ENCODE measurements around the gene CFAP65.

DNA sequence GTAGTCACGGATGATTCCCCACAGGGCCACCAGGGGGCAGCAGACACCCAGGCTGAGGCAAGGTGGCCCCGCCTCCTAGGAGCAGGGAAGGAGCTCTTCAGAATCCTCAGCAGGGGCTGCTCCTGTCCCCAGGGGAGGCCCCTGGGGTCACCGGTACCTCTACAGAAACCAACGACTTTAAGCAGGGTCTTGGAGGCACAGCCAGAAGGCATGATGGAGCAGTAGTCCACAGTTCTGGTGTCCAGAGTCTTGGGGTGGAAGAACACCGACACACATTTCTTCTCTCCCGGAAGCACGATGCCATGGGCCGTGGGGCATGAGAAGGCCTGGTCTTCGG, 11.5 kb downstream of the CFAP65 start:
- TF ChIP-seq, protein P1, sequence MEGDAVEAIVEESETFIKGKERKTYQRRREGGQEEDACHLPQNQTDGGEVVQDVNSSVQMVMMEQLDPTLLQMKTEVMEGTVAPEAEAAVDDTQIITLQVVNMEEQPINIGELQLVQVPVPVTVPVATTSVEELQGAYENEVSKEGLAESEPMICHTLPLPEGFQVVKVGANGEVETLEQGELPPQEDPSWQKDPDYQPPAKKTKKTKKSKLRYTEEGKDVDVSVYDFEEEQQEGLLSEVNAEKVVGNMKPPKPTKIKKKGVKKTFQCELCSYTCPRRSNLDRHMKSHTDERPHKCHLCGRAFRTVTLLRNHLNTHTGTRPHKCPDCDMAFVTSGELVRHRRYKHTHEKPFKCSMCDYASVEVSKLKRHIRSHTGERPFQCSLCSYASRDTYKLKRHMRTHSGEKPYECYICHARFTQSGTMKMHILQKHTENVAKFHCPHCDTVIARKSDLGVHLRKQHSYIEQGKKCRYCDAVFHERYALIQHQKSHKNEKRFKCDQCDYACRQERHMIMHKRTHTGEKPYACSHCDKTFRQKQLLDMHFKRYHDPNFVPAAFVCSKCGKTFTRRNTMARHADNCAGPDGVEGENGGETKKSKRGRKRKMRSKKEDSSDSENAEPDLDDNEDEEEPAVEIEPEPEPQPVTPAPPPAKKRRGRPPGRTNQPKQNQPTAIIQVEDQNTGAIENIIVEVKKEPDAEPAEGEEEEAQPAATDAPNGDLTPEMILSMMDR (IDR thresholded peaks at IDR 0.05 in 2 of 3, conservative IDR thresholded peaks at IDR 0.05 in 1 of 3; ENCODE audit: insufficient read depth in 2 of 3, low read depth in 1 of 3, low read length in 3 of 3) = peak; percentile 85 to 87 (median 86)
- TF ChIP-seq, protein P2, sequence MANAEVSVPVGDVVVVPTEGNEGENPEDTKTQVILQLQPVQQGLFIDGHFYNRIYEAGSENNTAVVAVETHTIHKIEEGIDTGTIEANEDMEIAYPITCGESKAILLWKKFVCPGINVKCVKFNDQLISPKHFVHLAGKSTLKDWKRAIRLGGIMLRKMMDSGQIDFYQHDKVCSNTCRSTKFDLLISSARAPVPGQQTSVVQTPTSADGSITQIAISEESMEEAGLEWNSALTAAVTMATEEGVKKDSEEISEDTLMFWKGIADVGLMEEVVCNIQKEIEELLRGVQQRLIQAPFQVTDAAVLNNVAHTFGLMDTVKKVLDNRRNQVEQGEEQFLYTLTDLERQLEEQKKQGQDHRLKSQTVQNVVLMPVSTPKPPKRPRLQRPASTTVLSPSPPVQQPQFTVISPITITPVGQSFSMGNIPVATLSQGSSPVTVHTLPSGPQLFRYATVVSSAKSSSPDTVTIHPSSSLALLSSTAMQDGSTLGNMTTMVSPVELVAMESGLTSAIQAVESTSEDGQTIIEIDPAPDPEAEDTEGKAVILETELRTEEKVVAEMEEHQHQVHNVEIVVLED (CRISPR knock-in tag; IDR thresholded peaks at IDR 0.05) = no peak
- no peak for TF ChIP-seq FOS (IDR thresholded peaks at IDR 0.05; ENCODE audit: extremely low read depth, insufficient read length)
- no peak for TF ChIP-seq SREBF2 (CRISPR knock-in tag; IDR thresholded peaks at IDR 0.05)
- TF ChIP-seq EHMT2 (IDR thresholded peaks at IDR 0.05) = no peak
- TF ChIP-seq ZNF253 (CRISPR knock-in tag; conservative IDR thresholded peaks at IDR 0.05) = no peak
- TF ChIP-seq NFXL1 (CRISPR knock-in tag; IDR thresholded peaks at IDR 0.05) = no peak
- TF ChIP-seq PHF21A (IDR thresholded peaks at IDR 0.05; ENCODE audit: borderline replicate concordance, low read depth) = no peak

All from K562 (cell line).